ENCODE data around the gene SREBF2. TPM values are rescaled to one million over a fixed set of nuclear protein-coding genes. Genes with fewer than 3 reads are reported as not detected.

Gene SREBF2
- total RNA-seq, 1 experiment from 2014 or later, result 103 TPM

- Histone ChIP-seq H3K9me3 (replicated peaks) (no peaks in the 10 kb centered on the region), H3K4me1 (no peaks in the 10 kb centered on the region), H3K36me3 (no peaks in the 10 kb centered on the region), H3K27ac (no peak overlapping the region), H3K27me3 (no peaks in the 10 kb centered on the region), H3K4me3 (no peak overlapping the region)
- DNase-seq, result no peak
Observed at GRCh38 chr22:41952713-41953112, 119.8 kb downstream of the SREBF2 start.

Other genes starting within 250 kb of the SREBF2 start
- gene PMM1, start 243.3 kb upstream of the SREBF2 start, total RNA-seq (2014; rRNA removed; shearing (Covaris generic)), result 9.9 and 10.3 TPM in 2 replicates
- gene DESI1, start 212.1 kb upstream of the SREBF2 start, total RNA-seq (2014; rRNA removed; shearing (Covaris generic)), result 21.4 and 22.1 TPM in 2 replicates
- gene XRCC6, start 211.8 kb upstream of the SREBF2 start, total RNA-seq (2014; rRNA removed; shearing (Covaris generic)), result 528 and 532 TPM in 2 replicates
- 133 and 136 TPM in 2 replicates for gene SNU13, start 144.2 kb upstream of the SREBF2 start, total RNA-seq (2014; rRNA removed; shearing (Covaris generic))
- gene MEI1, start 133.6 kb upstream of the SREBF2 start, total RNA-seq (2014; rRNA removed; shearing (Covaris generic)), result not detected in 2 replicates
- 19.8 and 21.2 TPM in 2 replicates for gene CCDC134, start 32.4 kb upstream of the SREBF2 start, total RNA-seq (2014; rRNA removed; shearing (Covaris generic))
- not detected in 2 replicates for gene SHISA8, start 82.0 kb downstream of the SREBF2 start, total RNA-seq (2014; rRNA removed; shearing (Covaris generic))
- gene TNFRSF13C, start 93.7 kb downstream of the SREBF2 start, total RNA-seq (2014; rRNA removed; shearing (Covaris generic)), result 0.94 and 1.8 TPM in 2 replicates
- 60.6 and 60.9 TPM in 2 replicates for gene CENPM, start 114.0 kb downstream of the SREBF2 start, total RNA-seq (2014; rRNA removed; shearing (Covaris generic))
- 1.1 TPM in 2 replicates for gene SEPTIN3, start 136.3 kb downstream of the SREBF2 start, total RNA-seq (2014; rRNA removed; shearing (Covaris generic))
- gene WBP2NL, start 165.7 kb downstream of the SREBF2 start, total RNA-seq (2014; rRNA removed; shearing (Covaris generic)), result not detected in 2 replicates
- 13.0 and 14.4 TPM in 2 replicates for gene NAGA, start 237.7 kb downstream of the SREBF2 start, total RNA-seq (2014; rRNA removed; shearing (Covaris generic))
- gene PHETA2, start 241.1 kb downstream of the SREBF2 start, total RNA-seq (2014; rRNA removed; shearing (Covaris generic)), result 0.05 TPM in 1 of 2 replicates, not detected in the other
- gene SMDT1, start 246.6 kb downstream of the SREBF2 start, total RNA-seq (2014; rRNA removed; shearing (Covaris generic)), result 24.6 and 26.6 TPM in 2 replicates

All from SJCRH30 (cell line).